HEK293T (cell line): ENCODE data around the gene TMEM11.
"Not testable (repeated sequence)": the region's sequence is repeated elsewhere in the genome, so short reads cannot be mapped to it uniquely, and the experiment has no call there.

Experiments
- ARNT ChIP-seq: fragments of 450-650 bp; IDR thresholded peaks from 2 replicates; pipeline ENCODE4 v1.6.1; 2017; ENCODE audit warnings: mild to moderate bottlenecking
- BHLHE40 ChIP-seq: fragments of 450-650 bp; IDR thresholded peaks from 2 replicates; pipeline ENCODE4 v1.6.1; 2016; ENCODE audit warnings: mild to moderate bottlenecking, moderate library complexity, borderline replicate concordance
- ELF4 ChIP-seq: fragments of 450-650 bp; IDR thresholded peaks from 2 replicates; pipeline ENCODE4 v1.6.1; 2017; ENCODE audit warnings: antibody characterized with exemption
- FOXM1 ChIP-seq: fragments of 450-650 bp; IDR thresholded peaks from 2 replicates; pipeline ENCODE4 v1.6.1; 2017; ENCODE audit warnings: mild to moderate bottlenecking, borderline replicate concordance
- HDGF ChIP-seq: fragments of 450-650 bp; IDR thresholded peaks from 2 replicates; pipeline ENCODE4 v1.6.1; 2017; ENCODE audit warnings: antibody characterized with exemption, borderline replicate concordance
- LEF1 ChIP-seq: fragments of 450-650 bp; IDR thresholded peaks from 2 replicates; pipeline ENCODE4 v1.6.1; 2017; ENCODE audit warnings: mild to moderate bottlenecking, borderline replicate concordance
- TARDBP ChIP-seq: fragments of 450-650 bp; IDR thresholded peaks from 2 replicates; pipeline ENCODE4 v1.6.1; 2016
- ZNF384 ChIP-seq: fragments of 450-650 bp; IDR thresholded peaks from 2 replicates; pipeline ENCODE4 v1.6.1; 2016
- TF ChIP-seq, protein P1 (sequence below): fragments of 450-650 bp; IDR thresholded peaks from 2 replicates; pipeline ENCODE4 v1.6.1; 2016

- not testable (repeated sequence) for TF ChIP-seq BHLHE40, ZNF384, TARDBP, ARNT, LEF1, FOXM1, HDGF, ELF4
- TF ChIP-seq, protein P1, sequence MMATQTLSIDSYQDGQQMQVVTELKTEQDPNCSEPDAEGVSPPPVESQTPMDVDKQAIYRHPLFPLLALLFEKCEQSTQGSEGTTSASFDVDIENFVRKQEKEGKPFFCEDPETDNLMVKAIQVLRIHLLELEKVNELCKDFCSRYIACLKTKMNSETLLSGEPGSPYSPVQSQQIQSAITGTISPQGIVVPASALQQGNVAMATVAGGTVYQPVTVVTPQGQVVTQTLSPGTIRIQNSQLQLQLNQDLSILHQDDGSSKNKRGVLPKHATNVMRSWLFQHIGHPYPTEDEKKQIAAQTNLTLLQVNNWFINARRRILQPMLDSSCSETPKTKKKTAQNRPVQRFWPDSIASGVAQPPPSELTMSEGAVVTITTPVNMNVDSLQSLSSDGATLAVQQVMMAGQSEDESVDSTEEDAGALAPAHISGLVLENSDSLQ: not testable (repeated sequence)
Measured at GRCh38 chr17:21192414-21192813, 21.5 kb downstream of the TMEM11 start.
